OCI-LY3 (cell line): ENCODE data around the gene ZKSCAN7.

Experiments used
- H2AFZ ChIP-seq: fragments of 200-600, 300-600 bp; shearing (Covaris generic); 2 replicates; pipeline ENCODE4 v1.6.0; 2014; ENCODE audit warnings: antibody characterized with exemption, low read depth, low read length
- H3K27ac ChIP-seq: fragments of 200-600, 300-600 bp; sonication (generic); 2 replicates; pipeline ENCODE4 v1.5.1; 2014; ENCODE audit warnings: mild to moderate bottlenecking, low read length, moderate library complexity, mixed read lengths
- H3K27me3 ChIP-seq: fragments of 200-600, 300-600 bp; sonication (generic); 2 replicates; pipeline ENCODE4 v1.6.1; 2014; ENCODE audit warnings: low read depth, low read length, mixed read lengths
- H3K36me3 ChIP-seq: fragments of 200-600, 300-600 bp; sonication (generic); replicated peaks from 2 replicates; pipeline ENCODE3; 2014; ENCODE audit warnings: low read depth, low read length, mixed read lengths
- H3K4me1 ChIP-seq: fragments of 300-600, 200-600 bp; sonication (generic); 2 replicates; pipeline ENCODE4 v1.6.1; 2014; ENCODE audit warnings: low read length, mixed read lengths
- H3K4me2 ChIP-seq: fragments of 200-600, 300-600 bp; sonication (generic); 2 replicates; pipeline ENCODE4 v1.6.1; 2014; ENCODE audit warnings: low read length, mixed read lengths
- H3K4me3 ChIP-seq: fragments of 300-600, 200-600 bp; sonication (generic); 2 replicates; pipeline ENCODE4 v1.5.1; 2014; ENCODE audit warnings: antibody characterized with exemption, mild to moderate bottlenecking, low read length, moderate library complexity
- H3K79me2 ChIP-seq: fragments of 300-600, 200-600 bp; shearing (Covaris generic); 2 replicates; pipeline ENCODE4 v1.6.1; 2014; ENCODE audit warnings: mild to moderate bottlenecking, low read length, mixed read lengths
- H3K9ac ChIP-seq: fragments of 300-600, 200-600 bp; shearing (Covaris generic); 2 replicates; pipeline ENCODE4 v1.6.0; 2014; ENCODE audit warnings: mild to moderate bottlenecking, low read length, moderate library complexity
- H3K9me3 ChIP-seq: fragments of 200-600, 300-600 bp; shearing (Covaris generic); 2 replicates; pipeline ENCODE4 v1.6.1; 2014; ENCODE audit warnings: low read length, mixed read lengths; ENCODE audit not compliant: insufficient read depth
- H4K20me1 ChIP-seq: fragments of 200-600, 300-600 bp; sonication (generic); 2 replicates; pipeline ENCODE4 v1.6.1; 2016; ENCODE audit warnings: low read length, mixed read lengths; ENCODE audit not compliant: insufficient read depth
- EZH2phosphoT487 ChIP-seq: fragments of 200-600 bp; shearing (Covaris generic); IDR thresholded peaks from 2 replicates; pipeline ENCODE4 v1.6.1; 2018; ENCODE audit warnings: antibody characterized with exemption, mixed run types, low read depth
- TF ChIP-seq, protein P1 (sequence below): fragments of 200-600, 300-600 bp; sonication (generic); IDR thresholded peaks from 2 replicates; pipeline ENCODE4 v1.5.1; 2014; ENCODE audit warnings: antibody characterized with exemption, low read length, low read depth

ZKSCAN7 gene

DNA sequence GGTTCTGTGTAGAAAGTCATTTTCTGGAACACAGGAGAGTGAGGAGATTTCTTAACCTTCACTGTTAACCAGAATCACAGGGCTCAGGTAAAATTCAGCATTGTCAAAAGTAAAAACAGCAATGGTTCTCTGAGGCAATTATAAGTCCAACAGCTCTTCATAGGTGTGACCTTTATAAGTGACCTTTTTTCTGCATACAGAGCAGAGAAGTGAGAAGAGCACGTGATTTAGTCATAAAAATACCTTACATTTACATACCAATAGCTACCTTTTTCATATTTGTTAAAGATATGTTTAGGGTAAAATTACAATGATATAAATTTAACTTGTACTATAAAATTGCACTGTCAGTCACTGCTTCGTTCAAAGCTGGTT is 36.2 kb upstream of the ZKSCAN7 start:
- Histone ChIP-seq H4K20me1 (no peaks in the 10 kb centered on the region), H3K9me3 (no peaks in the 10 kb centered on the region), H3K4me3 (no peak overlapping the region), H3K27ac (peak overlapping the region; percentile 36), H3K36me3 (no peaks in the 10 kb centered on the region), H3K27me3 (peaks cover 15% of the 10 kb centered on the region; the same call in 1 of the 2 replicates), H3K4me2 (peak overlapping the region; percentile 46), H3K79me2 (no peaks in the 10 kb centered on the region), H2AFZ (no peak overlapping the region), H3K4me1 (peaks cover 21% of the 10 kb centered on the region), H3K9ac (no peak overlapping the region)
- TF ChIP-seq, protein P1, sequence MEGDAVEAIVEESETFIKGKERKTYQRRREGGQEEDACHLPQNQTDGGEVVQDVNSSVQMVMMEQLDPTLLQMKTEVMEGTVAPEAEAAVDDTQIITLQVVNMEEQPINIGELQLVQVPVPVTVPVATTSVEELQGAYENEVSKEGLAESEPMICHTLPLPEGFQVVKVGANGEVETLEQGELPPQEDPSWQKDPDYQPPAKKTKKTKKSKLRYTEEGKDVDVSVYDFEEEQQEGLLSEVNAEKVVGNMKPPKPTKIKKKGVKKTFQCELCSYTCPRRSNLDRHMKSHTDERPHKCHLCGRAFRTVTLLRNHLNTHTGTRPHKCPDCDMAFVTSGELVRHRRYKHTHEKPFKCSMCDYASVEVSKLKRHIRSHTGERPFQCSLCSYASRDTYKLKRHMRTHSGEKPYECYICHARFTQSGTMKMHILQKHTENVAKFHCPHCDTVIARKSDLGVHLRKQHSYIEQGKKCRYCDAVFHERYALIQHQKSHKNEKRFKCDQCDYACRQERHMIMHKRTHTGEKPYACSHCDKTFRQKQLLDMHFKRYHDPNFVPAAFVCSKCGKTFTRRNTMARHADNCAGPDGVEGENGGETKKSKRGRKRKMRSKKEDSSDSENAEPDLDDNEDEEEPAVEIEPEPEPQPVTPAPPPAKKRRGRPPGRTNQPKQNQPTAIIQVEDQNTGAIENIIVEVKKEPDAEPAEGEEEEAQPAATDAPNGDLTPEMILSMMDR: no peak
- TF ChIP-seq EZH2phosphoT487: no peak

DNA sequence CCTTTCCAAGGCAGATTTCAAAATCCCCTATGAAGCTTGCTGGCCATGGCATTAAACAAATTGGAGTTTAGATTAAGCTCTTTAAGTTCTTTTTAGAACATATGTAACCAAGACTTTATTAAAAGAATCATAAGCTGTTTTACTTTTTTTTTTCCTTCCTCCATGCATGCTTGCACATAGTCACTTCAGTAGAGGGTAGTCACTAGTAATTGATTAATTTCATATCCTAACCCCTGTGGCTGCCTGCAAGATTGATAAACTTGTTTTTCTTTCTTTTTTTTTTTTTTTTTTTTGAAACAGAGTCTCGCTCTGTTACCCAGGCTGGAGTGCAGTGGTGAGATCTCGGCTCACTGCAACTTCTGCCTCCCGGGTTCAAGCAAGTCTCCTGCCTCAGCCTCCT is 33.3 kb upstream of the ZKSCAN7 start:
- Histone ChIP-seq H3K27me3 (peaks cover 21% of the 10 kb centered on the region), H3K79me2 (no peaks in the 10 kb centered on the region), H3K4me1 (peaks cover 17% of the 10 kb centered on the region), H2AFZ (no peak overlapping the region), H3K4me2 (no peak overlapping the region), H3K9me3 (no peaks in the 10 kb centered on the region), H3K27ac (no peak overlapping the region), H3K9ac (no peak overlapping the region), H4K20me1 (no peaks in the 10 kb centered on the region), H3K36me3 (no peaks in the 10 kb centered on the region), H3K4me3 (no peak overlapping the region)
- no peak for TF ChIP-seq EZH2phosphoT487
- TF ChIP-seq, protein P1: no peak

DNA sequence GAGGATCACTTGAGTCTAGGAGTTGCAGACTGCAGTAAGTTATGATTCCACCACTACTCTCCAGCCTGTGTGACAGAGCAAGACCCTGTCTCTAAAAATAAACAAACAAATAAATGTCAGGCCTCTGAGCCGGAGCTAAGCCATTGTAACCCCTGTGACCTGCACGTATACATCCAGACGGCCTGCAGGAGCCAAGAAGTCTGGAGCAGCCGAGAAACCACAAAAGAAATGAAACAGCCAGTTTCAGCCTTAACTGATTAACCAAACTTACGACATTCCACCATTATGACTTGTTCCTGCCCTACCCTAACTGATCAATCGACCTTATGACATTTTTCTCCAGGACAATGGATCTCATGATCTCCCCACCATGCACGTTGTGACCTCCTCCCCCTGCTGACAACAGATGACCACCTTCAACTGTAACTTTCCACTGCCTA is 32.5 kb upstream of the ZKSCAN7 start:
- no peak overlapping the region for H2AFZ ChIP-seq
- H3K27me3 ChIP-seq: peaks cover 21% of the 10 kb centered on the region
- H3K9me3 ChIP-seq: no peaks in the 10 kb centered on the region
- no peaks in the 10 kb centered on the region for H4K20me1 ChIP-seq
- peaks cover 14% of the 10 kb centered on the region for H3K4me1 ChIP-seq
- H3K36me3 ChIP-seq: no peaks in the 10 kb centered on the region
- no peaks in the 10 kb centered on the region for H3K79me2 ChIP-seq
- H3K9ac ChIP-seq: no peak overlapping the region
- H3K27ac ChIP-seq: no peak overlapping the region
- no peak for TF ChIP-seq EZH2phosphoT487
- TF ChIP-seq, protein P1: no peak
- H3K4me3 ChIP-seq: no peak overlapping the region
- H3K4me2 ChIP-seq: no peak overlapping the region

DNA sequence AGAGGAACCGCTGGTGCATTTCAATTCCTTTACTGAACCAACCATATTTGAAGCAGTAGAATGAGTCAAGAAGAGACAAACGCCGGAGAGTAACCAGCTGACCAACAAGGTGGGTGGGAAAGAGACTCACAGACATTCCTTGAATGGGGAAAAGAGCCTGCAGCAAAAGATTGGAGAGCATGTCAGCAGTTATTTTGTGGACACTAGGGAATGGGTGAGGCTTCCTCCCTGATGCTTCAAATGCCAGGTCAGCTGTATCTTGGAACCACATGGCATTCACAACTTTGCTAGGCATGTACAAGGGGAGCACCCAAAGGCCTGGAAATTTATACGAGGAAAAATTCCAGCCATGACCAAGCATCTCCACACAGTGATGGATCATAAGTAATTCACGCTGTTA is 29.9 kb upstream of the ZKSCAN7 start:
- Histone ChIP-seq H3K9me3 (no peaks in the 10 kb centered on the region), H3K9ac (no peak overlapping the region), H3K27ac (no peak overlapping the region), H3K27me3 (peaks cover 34% of the 10 kb centered on the region), H3K4me2 (no peak overlapping the region), H3K36me3 (no peaks in the 10 kb centered on the region), H3K4me3 (no peak overlapping the region), H3K4me1 (no peaks in the 10 kb centered on the region; the same call in 1 of the 2 replicates), H4K20me1 (no peaks in the 10 kb centered on the region), H2AFZ (no peak overlapping the region), H3K79me2 (no peaks in the 10 kb centered on the region)
- TF ChIP-seq, protein P1: no peak
- no peak for TF ChIP-seq EZH2phosphoT487
